Prostate gland (tissue), 2 donors: ENCODE results near the gene SEC14L2. TPM values are rescaled to one million over a fixed set of nuclear protein-coding genes. Genes with fewer than 3 reads are reported as not detected.

ENCODE experiments used
- DNase-seq: peaks from one replicate; pipeline ENCODE4 v3.0.0-alpha.2; 2019; ENCODE audit warnings: low spot score
- H3K27ac ChIP-seq, 2 donors: fragments of 200-600 bp; sonication (generic); 2 replicates each; pipeline ENCODE4 v1.5.1; 2017 to 2019
- H3K27me3 ChIP-seq: fragments of 200-600 bp; sonication (generic); replicated peaks from 2 replicates; pipeline ENCODE4 v1.5.1; 2019; ENCODE audit not compliant: insufficient read depth
- H3K36me3 ChIP-seq, 2 donors: fragments of 200-600 bp; sonication (generic); 1 replicate in 1 of 2; 2 replicates in 1 of 2; pipeline versions ENCODE4 v1.5.1 to v1.8.1; 2017 to 2019
- H3K4me1 ChIP-seq: fragments of 200-600 bp; sonication (generic); replicated peaks from 2 replicates; pipeline ENCODE4 v1.5.1; 2019
- H3K4me3 ChIP-seq, 2 donors: fragments of 200-600 bp; sonication (generic); 2 replicates each; pipeline ENCODE4 v1.5.1; 2017 to 2019
- H3K9me3 ChIP-seq: fragments of 200-600 bp; sonication (generic); 2 replicates; pipeline ENCODE4 v1.5.1; 2017
- CTCF ChIP-seq, 4 experiments: fragments of 200-600 bp in 2 of 4; fragments of 450-650 bp in 2 of 4; sonication (generic) in 2 of 4; IDR thresholded peaks; 1 replicate in 3 of 4; 2 replicates in 1 of 4; pipeline ENCODE4 v1.5.1; 2016 to 2019; ENCODE audit warnings: antibody characterized with exemption in 4 of 4, mild to moderate bottlenecking in 2 of 4, moderate library complexity in 2 of 4
- POLR2A ChIP-seq: fragments of 450-650 bp; IDR thresholded peaks from one replicate; pipeline ENCODE4 v1.6.1; 2016; ENCODE audit warnings: antibody characterized with exemption, mild to moderate bottlenecking
- POLR2AphosphoS5 ChIP-seq: sonication (generic); formaldehyde crosslinking; IDR thresholded peaks from one replicate; pipeline ENCODE4 v1.6.1; 2017; ENCODE audit warnings: antibody characterized with exemption
- WGBS: methylation state at CpG from one replicate; pipeline ENCODE4 v1.1.5; 2018; 5-methylcytosine and 5-hydroxymethylcytosine counted together
- intact Hi-C: fragments of 100-400 bp; cut with DNase I; formaldehyde crosslinking; loops from one replicate; pipeline ENCODE4 v1.14.2; 2022
- total RNA-seq, 2 donors: library from RNA; depleted of rRNA; stranded (reverse); fragments of >200 nt; gene quantifications; one replicate each; pipeline ENCODE4 v1.1.0, GENCODE V29; 2016

Gene SEC14L2
- total RNA-seq, 2 donors from 2014 or later = 16.8 to 31.1 TPM

GRCh38 chr22:30423959-30424533, 27.2 kb downstream of the SEC14L2 start:
- peaks cover 28% of the 10 kb centered on the region for H3K4me1 ChIP-seq
- H3K36me3 ChIP-seq = no peaks in the 10 kb centered on the region
- peak overlapping the region; percentile 33 to 48 for H3K4me3 ChIP-seq
- intact Hi-C loops = loop anchor here (2.0 kb wide), 1 partner anchor 27 kb away; the partner anchor contains the start of gene SEC14L2
- H3K27ac ChIP-seq = peak overlapping the region; percentile 95 to 96
- no peaks in the 10 kb centered on the region for H3K27me3 ChIP-seq
- H3K9me3 ChIP-seq = no peaks in the 10 kb centered on the region
- under 1% methylated on average over 31 of the region's 31 CpGs for WGBS
- TF ChIP-seq POLR2A (peak; percentile 68), CTCF (IDR thresholded peaks at IDR 0.05) (no peak), POLR2AphosphoS5 (peak; percentile 98)
- peak; percentile 99 for DNase-seq

DNA sequence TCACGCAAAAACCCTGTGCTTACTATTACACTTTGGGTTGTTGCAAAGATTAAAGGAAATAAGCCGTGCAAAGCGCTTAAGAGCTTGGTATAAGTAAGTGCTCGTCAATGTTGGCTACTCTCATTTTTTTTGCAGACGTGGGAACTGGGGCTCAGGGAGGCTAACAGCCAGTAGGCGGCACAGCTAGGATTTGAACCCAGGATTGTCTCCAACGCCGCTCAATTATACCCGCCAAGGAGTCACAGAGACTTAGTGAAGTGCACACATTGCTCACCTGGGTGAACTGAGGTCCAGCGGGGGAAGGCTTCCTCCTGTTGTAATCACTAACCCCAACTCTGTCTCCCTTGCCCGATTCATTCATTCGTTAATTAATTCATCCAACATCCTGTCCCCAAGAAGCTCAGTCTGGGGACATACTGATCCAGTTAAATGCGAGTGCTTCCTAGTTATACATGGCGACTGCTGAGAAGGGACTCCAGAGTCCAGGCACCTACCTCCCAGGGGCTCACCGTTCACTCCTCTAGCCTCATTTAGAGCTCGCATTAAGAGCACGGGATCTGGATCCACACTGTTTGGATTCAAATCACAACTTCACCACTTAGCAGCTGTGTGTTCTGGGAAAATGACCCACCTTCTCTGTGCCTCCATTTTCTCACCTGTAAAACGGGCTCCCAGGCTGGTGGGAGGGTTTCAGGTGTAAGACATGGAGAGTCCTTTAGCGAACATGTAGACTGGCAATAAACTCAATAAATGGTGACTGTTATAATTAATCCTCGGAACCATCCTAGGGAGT, 27.9 kb downstream of the SEC14L2 start:
- Histone ChIP-seq H3K27ac (peak overlapping the region; percentile 95 to 96), H3K27me3 (no peaks in the 10 kb centered on the region), H3K4me1 (peaks cover 28% of the 10 kb centered on the region), H3K4me3 (peak overlapping the region; percentile 34 to 48), H3K9me3 (no peaks in the 10 kb centered on the region), H3K36me3 (no peaks in the 10 kb centered on the region)
- intact Hi-C loops = loop anchor here (2.0 kb wide), 1 partner anchor 28 kb away; the partner anchor contains the start of gene SEC14L2
- no peak for TF ChIP-seq POLR2A
- TF ChIP-seq CTCF (IDR thresholded peaks at IDR 0.05) = no peak
- TF ChIP-seq POLR2AphosphoS5 = no peak
- WGBS = 31% methylated on average over 20 of the region's 20 CpGs
- no peak for DNase-seq

GRCh38 chr22:30425327-30425615, 28.5 kb downstream of the SEC14L2 start:
- H3K4me1 ChIP-seq = peaks cover 25% of the 10 kb centered on the region
- H3K27ac ChIP-seq = peak overlapping the region; percentile 64 to 95
- H3K36me3 ChIP-seq = no peaks in the 10 kb centered on the region
- TF ChIP-seq CTCF (IDR thresholded peaks at IDR 0.05) = no peak
- TF ChIP-seq POLR2AphosphoS5 = no peak
- no peak for TF ChIP-seq POLR2A
- 2% methylated on average over 9 of the region's 9 CpGs for WGBS
- DNase-seq = no peak
- intact Hi-C loops = loop anchor here (2.0 kb wide), 1 partner anchor 28 kb away; the partner anchor contains the start of gene SEC14L2
- no peaks in the 10 kb centered on the region for H3K27me3 ChIP-seq
- H3K4me3 ChIP-seq = peak overlapping the region; percentile 34 to 42
- H3K9me3 ChIP-seq = no peaks in the 10 kb centered on the region

- peaks cover 24% of the 10 kb centered on the region for H3K4me1 ChIP-seq
- no peaks in the 10 kb centered on the region for H3K36me3 ChIP-seq
- DNase-seq = peak; percentile 35
- peak within 1 kb of the TSS; percentile 95 to 96 for H3K27ac ChIP-seq
- 1% methylated on average over 61 of the region's 61 CpGs for WGBS
- TF ChIP-seq POLR2A (peak; percentile 44), POLR2AphosphoS5 (peak; percentile 15), CTCF (IDR thresholded peaks at IDR 0.05) (peak in 2 of 4 experiments; percentile 28 to 37)
- H3K27me3 ChIP-seq = no peaks in the 10 kb centered on the region
- intact Hi-C loops = loop anchor here (2.0 kb wide), 1 partner anchor 29 kb away; the partner anchor contains the start of gene SEC14L2
- H3K9me3 ChIP-seq = no peaks in the 10 kb centered on the region
- H3K4me3 ChIP-seq = peak within 1 kb of the TSS; percentile 34 to 48
Measured at GRCh38 chr22:30425616-30426387, 29.0 kb downstream of the SEC14L2 start, which contains the start of gene MTFP1. Gene MTFP1 (plus strand): TSS chr22:30425768. CDS start chr22:30425880, 112 bp downstream.
